ENCODE measurements around the gene PTGER1.

Gene PTGER1

DNA sequence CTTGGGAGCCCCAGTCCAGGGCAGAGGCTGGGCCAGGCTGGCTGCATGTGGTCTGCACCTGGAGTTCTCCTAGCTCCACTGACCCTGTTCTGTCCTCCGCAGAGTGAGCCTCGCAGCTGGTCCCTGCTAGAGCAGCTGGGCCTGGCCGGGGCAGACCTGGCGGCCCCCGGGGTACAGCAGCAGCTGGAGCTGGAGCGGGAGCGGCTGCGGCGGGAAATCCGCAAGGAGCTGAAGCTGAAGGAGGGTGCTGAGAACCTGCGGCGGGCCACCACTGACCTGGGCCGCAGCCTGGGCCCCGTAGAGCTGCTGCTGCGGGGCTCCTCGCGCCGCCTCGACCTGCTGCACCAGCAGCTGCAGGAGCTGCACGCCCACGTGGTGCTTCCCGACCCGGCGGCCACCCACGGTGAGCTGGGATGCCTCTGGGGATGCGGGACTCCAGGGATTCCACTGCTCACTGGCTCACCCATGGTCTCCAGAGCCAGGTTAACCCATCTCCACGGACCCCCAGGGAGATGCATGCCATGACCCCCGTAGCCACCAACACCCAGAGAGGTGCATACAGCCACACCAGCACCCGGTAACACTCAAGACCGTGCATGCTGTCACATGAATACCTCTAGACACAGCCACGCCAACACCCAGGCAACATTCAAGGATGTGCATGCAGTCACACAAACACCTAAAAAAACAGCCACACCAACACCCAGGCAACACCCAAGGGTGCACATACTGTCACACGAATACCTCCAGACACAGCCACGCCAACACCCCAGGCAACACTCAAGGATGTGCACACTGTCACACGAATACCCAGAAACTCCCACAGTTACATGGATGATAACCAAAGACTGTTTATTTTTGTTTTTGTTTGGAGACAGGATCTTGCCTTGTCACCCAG lies 33.9 kb downstream of the PTGER1 start:
- DNase-seq (ENCODE audit: low read depth): no peak

DNA sequence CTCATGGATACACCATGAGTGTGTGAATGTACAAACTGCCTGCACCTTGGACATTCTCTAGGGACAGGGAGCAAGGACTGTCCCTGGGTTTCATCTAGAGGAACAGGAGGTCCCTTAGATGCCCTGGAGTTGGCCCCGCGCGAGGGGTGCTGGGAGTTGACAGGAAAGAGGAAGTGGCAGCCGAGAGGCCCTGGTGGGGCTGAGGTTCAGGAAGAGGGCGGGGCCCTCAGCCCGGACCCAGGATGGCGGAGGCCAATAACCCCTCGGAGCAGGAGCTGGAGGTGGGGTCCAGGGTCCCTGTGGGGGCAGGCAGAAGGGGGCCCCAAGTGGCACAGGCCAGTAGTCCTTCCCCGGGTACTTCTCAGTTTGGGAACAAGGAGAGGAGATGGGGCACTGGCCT lies 35.1 kb downstream of the PTGER1 start:
- DNase-seq (ENCODE audit: low read depth): no peak

DNA sequence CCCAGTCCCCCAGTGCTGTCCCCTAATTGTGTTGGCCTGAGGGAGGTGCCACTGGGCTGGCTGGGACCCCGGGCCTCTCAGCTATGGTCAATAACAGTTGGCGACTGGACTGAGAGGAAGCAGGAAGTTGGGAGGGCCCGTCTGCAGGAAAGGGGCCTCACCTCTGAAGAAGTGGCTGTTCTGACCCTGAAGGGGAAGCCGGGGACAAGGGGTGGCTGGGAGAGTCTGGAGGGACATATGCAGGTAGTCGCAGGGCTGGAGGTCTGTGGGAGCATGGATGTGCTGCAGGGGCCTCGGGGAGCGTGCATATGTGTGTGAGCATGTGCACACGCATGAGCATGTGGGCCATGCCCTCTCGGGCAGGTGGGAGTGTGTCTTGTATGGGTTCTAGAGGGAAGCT lies 36.1 kb downstream of the PTGER1 start:
- no peak for DNase-seq (ENCODE audit: low read depth)

DNA sequence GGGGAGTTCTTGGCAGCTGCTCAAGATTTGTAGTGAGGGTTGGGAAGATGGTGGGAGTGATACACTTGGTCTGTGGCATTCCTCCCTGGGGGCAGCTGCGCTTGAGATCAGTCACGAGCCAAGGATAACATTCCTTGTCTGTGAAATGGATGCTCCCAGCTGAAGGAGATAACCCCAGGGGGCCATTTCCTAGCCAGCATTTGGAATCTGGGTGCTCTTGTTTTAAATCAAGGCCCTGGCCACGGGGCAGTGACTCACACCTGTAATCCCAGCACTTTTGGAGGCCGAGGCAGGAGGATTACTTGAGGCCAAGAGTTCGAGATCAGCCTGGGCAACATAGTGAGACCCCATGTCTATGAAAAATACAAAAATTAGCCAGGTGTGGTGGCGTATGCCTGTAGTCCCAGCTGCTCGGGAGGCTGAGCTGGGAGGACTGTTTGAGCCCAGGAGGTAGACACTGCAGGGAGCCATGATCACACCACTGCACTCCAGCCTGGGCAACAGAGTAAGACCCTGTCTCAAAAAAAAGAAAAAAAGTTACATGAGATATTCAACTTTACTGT lies 37.5 kb downstream of the PTGER1 start:
- no peak for DNase-seq (ENCODE audit: low read depth)

DNA sequence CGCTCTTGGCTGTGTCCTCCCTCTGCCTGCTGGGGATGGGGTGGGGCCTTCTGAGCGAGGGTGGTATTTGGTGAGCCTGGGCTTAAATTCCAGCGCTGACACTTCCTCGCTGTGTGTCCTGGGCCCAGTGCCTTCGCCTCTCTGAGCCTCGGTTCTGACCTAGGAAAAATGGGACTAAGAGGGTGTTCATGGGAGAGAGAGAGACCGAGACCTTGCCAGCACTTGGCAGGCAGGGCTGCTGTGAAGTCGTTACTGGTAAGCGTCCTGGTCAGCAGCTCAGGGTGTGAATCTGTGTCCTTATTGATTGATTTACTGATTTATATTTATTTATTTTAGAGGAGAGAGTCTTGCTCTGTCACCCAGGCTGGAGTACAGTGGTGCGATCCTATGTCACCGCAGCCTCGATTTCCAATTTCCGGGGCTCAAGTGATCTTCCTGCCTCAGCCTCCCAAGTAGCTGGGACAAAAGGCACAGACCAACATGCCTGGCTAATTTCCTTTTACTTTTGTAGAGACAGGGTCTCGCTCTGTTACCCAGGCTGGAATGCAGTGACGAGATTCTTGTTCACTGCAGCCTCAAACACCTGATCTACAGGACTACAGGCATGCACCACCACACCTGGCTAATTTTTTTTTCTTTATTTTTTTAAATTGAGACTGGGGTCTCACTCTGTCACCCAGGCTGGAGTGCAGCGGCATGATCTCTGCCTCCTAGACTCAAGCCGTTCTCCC lies 39.7 kb downstream of the PTGER1 start:
- DNase-seq (ENCODE audit: low read depth): no peak

DNA sequence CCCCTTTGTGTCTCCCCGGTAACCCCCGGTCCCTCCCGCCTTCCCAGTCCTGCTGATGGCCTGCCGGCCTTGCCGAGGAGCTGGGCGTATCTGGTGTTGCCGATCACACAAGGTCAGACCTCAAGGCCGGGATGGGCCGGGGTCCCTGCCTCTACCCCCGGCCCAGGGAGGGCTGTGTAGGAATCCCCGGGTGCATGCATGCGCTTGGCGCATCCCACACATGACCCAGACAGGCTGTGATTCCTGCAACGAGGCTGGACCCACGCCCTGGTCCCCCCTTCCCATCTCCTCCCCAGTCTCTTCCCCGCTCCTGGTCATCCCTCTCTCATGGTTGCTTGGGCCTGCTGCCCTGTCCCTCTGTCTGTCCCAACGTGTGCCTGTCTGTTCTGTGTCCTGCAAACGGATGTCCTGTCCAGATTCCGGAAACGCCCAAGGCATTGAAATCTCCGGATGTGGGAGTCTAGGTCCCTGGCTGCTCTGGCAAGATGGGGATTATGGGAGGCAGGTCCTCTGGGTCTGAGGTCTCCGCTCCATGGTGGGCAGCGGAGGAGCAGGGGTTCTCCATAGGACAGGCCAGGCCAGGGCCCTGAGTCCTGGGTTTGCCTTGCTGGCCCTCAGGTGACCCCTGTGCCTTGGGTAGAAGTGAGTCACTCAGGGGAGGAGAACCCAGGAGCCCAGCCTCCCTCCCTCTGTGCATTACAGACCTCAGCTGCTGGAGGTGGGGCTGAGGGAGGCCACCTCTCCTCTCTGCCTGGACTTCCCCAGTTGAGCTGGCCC lies 40.4 kb downstream of the PTGER1 start:
- DNase-seq (ENCODE audit: low read depth): peak; percentile 94

DNA sequence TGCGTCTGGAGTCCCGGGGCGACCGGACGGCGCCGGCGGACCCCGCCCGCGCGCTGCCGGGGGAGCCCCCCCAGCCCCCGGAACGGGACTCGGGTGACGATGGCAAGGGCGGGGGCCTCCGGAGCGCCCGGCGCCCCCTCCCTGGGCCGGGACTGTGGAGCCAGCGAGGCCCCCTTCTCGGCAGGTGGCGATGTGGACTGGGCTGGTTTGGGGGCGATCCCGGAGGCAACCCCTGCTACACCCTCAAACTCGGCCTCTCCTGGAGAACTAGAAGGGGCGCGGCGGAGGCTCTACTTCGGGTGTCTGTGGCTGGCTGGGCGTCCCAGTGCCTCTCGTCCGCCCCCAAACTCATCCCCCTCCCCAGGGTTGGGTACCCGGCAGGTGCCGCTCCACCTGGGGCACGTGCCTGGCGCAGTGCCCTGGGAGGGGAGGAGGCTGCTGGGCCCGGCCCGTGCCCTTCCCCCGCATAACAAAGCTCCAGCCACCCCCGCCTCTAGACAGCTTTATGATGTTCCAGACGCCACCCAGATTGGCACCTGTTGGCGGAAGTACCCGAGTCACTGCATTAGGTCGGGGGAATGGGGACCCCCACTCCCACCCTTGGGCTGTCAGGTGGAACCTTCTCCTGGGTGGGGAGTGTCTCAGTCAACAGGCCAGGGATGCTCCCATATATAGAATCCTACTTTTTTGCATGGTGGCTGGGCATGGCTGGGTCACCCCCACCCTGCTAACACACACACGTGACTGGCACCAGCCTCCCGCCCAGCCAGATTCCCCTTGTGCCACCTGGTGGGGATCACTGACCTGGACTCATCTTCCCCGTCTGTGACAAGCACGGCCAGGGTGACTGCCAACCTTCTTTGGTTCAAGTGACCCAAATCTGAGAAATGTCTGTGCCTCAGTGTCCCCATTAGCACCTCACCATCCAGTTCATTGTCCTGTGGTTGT lies 41.3 kb downstream of the PTGER1 start:
- no peak for DNase-seq (ENCODE audit: low read depth)

DNA sequence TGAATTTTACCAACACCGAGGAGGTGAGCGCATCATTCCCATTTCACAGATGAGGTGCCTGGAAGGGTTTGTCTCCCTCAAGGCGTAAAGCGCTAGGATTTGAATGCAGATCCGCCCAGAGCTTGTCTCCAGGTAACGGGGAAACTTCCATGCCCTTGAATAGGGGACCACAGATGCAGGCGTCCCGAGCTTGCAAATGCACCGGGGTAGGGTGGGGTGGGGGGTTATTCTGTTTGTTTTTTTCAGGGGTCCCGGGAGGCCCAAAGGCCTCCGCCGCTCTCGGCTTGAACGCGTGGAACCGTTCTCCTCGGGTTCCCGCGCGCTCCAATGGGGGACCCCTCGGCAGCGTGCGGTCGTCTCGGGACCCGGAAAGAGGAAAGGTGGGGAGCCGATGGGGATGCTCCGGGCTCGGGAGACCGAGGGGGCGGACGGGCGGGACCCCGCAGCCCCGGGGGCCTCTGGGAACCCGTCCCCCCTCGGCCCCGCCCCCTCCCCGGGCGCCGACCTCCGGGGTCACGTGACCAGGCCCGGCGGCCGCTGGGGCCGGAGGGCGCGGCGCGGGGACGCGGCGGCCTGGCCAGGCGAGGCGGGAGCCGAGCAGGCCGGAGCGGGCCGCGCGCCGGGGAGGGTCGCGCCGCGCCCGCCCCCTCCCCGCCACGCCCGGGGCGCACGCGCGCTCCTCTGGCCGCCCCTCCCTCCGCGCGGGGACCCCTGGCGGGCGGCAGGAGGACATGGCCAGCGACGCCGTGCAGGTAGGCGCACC lies 42.2 kb downstream of the PTGER1 start, which contains the start of gene PKN1:
TSS of gene PKN1 (plus strand) at position 516 of the 763 bp plus-strand sequence. CDS start at position 732, 216 bp downstream.
- no peak for DNase-seq (ENCODE audit: low read depth)

DNA sequence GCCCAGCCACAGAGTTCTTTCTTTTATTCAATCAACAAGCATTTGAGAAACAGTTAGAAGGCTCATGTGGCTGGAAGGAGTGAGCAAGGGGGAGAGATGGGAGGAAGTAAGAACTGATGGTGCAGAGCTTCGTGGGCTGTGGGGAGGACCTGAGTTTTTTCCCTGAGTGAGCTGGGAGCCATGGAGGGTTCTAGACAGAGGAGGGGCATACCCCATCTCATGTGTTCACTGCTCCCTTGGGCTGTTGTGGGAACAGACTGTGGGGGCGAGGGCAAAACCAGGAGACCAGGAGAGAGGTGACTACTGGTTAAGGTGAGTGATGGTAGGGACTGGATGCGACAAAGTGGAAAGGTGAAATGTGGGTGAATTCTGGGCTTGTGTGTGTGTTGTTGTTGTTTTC lies 44.4 kb downstream of the PTGER1 start:
- no peak for DNase-seq (ENCODE audit: low read depth)

DNA sequence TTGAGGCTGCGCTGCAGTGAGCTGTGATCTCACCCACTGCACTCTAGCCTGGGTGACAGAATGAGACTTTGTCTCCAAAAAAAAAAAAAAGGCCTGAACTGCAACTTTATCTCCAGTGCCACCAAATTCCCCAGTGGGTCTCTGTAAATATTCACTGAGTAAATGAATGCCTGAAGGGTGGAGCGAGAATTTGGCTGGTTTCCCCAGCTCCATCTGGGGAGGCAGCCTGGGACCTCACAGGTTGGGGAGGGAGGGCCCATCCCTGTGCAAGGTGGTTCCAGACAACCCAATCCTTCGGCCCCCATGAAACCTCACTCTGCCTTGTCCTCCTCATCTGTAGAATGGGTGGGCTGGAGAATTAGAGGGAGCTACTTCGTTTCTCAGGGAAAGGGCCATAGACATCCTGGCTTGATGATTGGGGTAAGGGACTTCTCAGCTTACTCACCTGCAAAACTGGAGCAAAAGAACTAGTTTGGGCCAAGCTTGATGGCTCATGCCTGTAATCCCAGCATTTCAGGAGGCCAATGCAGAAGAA lies 46.2 kb downstream of the PTGER1 start:
- DNase-seq (ENCODE audit: low read depth): no peak

DNA sequence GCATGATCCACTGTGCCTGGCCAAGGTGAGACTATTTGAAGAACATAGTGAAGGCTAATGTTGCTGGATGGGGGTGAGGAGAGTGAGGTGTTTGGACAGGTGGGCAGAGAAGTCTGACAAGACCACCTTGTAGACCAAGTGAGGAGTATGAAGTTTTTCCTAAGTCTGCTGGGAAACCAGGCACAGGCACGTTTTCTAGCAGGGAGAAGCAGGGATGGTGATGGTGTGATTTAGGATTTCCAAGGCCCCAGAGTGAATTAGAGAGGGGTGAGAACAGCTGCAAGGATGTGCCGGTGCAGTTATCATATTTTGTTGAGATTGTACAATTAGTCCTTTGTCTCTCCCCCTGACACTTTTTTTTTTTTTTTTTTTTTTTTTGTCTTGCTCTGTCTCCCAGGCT lies 47.7 kb downstream of the PTGER1 start:
- no peak for DNase-seq (ENCODE audit: low read depth)

DNA sequence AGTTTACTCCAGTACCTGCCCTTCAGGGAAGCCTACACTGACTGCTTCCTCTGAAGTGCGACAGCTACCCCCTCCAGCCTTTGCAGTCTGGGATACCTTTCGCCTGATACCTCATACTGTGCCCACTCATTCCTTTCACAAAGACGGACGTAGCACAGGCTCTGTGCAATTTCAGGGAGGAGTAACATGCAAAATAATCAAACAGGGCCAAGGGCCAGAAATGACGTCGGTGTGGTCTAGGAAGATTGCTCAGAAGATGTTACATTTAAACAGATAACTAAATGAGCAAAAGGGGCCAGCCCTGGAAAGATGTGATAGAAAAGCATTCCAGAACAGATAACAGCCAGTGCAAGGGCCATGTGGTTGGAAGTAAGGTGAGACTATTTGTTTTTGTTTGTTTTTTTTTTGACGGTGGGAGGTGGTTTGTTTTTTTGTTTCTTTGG lies 49.4 kb downstream of the PTGER1 start:
- peak; percentile 78 for DNase-seq (ENCODE audit: low read depth)

Data from iris pigment epithelial cell (primary cell).